GM21576 (cell line): ENCODE measurements around the gene SLC2A9.
A peak's percentile ranks its signal among the peaks of the same experiment; 100 is the strongest.

Source experiments
- ATAC-seq: cut with Tn5 transposase; IDR thresholded peaks from one replicate; pipeline ENCODE4 v1.9.1; 2021; ENCODE audit warnings: mild to moderate bottlenecking, moderate library complexity; ENCODE audit not compliant: unreplicated experiment

Gene SLC2A9

GRCh38 chr4:10022346-10023049 is 1.2 kb upstream of the SLC2A9 start:
- ATAC-seq: no peak

DNA sequence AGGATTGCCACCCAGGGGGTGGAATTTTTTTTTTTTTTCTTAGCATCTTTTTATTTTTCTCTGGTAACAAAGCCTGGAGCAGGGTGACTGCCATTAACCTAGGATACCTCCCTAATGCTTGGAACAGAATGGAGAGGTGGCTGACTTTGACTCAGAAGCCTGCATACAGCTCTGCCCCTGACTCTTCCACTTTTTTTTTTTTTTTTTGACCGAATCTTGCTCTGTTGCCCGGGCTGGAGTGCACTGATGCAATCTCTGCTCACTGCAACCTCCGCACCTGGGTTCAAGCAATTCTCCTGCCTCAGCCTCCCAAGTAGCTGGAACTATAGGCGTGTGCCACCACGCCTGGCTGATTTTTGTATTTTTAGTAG is 341 bp upstream of the SLC2A9 start:
- no peak for ATAC-seq

- no peak for ATAC-seq
Observed at GRCh38 chr4:10020106-10020505, 1.2 kb downstream of the SLC2A9 start.

GRCh38 chr4:10019521-10020051 is 1.7 kb downstream of the SLC2A9 start:
- no peak for ATAC-seq

GRCh38 chr4:10018818-10019461 is 2.4 kb downstream of the SLC2A9 start:
- ATAC-seq: peak; percentile 93

GRCh38 chr4:10017037-10017893 is 4.0 kb downstream of the SLC2A9 start:
- ATAC-seq: no peak

DNA sequence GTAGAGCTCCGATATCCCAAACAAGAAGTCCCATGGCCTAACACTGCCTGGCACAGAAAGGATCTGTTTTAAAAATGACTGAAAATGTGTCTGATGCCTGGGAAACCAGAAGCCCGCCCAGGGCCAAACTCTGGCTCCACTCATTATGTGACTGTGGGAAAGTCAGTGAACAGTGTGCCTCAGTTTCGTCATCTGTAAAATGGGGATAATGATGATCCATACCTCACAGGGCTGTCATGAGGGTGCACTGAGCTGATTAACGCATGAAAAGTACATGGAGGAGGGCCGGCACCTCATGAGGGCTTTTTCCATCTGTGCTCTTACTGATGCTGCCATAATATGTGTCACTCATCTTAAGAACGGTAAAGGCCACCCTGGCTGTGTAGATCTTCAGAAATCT is 5.1 kb downstream of the SLC2A9 start:
- ATAC-seq: no peak

GRCh38 chr4:10015140-10015753 is 6.0 kb downstream of the SLC2A9 start:
- no peak for ATAC-seq

DNA sequence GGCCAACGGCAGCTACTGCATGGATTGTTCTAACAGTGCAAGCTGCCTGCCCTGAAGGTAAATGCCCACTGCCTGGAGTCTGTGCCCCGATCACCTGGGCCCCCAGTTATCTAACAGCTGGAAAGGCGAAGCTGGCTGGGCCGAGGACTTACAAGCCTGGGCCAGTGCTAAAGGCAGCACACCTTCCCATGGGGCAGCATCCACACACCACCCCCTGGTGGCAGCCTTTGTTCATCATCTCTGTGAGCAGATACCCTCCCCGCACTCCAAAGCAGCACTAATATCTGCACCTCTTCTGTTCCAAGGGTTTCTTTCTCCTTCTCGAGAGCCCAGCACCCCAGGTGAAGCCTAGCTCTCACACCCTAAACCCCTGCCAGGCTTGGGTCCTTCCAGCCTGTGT is 7.6 kb downstream of the SLC2A9 start:
- ATAC-seq: peak; percentile 58

- ATAC-seq: no peak
Observed at GRCh38 chr4:10011885-10012284, 9.4 kb downstream of the SLC2A9 start.

- no peak for ATAC-seq
Observed at GRCh38 chr4:10011277-10011676, 10.0 kb downstream of the SLC2A9 start.

DNA sequence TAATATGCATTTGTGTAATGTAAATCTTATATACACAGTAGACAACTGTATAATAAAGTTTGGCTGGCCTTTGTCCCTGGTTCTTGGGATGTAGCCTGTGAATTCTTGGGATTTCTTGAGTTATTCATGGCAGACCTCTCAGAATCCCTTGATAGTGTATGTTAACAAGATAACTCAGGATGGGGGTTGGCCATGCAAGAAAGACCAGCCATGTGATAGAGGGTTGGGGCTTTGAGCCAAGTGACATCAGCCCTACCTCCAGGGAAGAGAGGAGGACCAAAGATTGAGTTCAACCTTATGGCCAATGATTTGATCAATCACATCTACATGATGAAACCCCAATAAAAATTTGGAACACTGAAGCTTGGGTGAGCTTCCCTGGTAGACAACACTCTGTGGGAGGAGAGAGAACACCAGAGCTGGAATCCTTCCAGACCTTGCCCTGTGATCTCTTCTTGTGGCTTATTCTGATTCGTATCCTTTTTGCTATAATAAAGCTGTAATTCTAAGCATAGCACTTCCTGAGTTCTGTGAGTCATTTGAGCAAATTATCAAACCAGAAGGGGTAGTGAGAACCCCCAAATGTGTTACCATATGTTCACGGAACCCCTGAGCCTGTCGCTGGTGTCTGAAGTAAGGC is 11.3 kb downstream of the SLC2A9 start:
- ATAC-seq: no peak

GRCh38 chr4:10008609-10009005 is 12.7 kb downstream of the SLC2A9 start:
- ATAC-seq: no peak

DNA sequence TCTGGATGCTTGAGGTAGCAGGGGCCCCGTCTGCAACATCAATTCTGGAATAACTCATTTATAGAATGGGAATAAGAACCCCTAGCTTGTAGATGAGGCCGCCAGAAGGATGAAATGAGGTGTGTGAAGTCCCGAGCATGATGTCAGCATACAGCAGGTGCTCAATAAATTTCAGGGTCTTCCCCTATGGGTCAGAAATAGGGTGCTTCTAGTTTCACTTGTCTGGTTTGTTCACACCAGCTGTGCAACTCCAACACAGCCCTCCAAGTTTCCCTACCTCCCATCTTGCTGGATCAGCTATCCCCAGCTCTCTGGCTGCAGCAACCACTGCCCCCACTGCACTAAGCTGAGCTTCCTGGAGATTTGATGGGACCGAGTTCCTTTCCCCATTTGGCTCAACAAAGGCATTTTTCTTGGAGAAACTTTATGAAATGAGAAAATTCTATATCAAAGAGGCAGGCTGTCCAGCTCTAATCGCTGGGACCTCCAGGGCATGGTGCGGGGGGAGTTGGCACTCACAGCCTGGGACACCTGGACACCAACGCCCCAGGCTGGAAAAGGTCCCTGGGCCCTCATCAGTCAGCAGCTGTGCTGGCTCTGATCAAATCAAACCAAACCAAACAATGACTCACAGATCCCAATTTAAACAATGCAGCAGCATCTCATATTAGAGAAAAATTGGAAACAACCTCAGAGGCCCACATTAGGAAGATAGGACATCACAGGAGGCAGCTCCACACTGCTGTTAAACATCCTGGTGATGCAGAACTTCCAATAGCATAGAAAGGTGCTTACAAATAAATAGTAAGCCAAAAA is 13.3 kb downstream of the SLC2A9 start:
- peak; percentile 38 for ATAC-seq

DNA sequence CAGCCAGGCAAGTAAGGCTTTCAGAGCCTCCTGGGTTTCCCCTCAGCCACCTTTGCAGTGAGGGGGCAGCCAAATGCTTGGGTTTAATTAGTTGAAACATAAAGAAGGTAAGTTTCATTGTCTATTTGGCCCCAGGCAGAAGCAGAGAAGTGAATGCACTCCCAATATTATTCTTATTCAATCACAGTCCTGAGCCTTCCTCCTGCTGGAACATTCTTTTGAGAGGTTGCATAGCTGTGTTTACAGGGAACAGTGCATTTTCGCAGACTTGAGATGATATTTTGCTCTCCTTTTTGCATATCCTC is 13.9 kb downstream of the SLC2A9 start:
- ATAC-seq: peak; percentile 45

DNA sequence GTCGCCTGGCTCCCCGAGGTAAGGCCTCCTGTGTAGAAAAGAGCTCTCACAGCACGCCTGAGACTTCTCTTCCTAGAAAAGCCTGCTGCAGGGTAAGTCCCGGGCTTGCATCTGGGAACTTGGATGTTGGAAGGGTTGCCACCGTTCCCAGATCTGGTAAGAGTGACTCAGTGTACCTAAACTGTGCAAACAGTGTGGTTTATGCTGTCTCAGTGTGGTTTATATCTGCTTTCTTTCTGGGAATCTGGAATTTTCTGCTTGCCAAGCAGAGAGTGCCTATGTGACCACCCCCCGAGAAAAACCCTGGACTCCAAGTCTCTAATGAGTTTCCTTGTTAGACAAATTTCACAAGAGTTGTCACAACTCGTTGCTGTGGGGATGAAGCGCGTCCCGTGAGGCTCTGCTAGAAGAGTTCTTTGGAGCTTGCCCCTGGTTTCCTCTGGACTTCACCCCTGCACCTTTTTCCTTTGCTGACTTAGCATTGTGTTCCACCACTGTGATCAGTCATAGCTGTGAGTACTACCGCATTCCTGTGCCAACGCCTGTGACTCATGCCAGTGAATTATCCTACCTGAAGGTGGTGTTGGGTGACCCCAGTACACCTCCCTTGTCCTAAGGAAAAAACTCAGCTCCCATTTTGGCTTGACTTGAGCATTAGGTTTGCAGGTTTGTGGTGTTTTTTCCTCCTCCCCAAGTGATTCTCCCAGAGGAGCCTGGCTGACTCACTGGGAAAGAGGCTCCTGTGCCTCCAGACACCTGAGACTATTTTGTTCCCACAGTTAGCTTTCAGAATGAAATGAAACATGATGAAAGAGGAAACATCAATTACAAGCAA is 14.5 kb downstream of the SLC2A9 start:
- ATAC-seq: peak; percentile 13

- ATAC-seq: peak; percentile 32
Observed at GRCh38 chr4:10006231-10006600, 15.1 kb downstream of the SLC2A9 start.

DNA sequence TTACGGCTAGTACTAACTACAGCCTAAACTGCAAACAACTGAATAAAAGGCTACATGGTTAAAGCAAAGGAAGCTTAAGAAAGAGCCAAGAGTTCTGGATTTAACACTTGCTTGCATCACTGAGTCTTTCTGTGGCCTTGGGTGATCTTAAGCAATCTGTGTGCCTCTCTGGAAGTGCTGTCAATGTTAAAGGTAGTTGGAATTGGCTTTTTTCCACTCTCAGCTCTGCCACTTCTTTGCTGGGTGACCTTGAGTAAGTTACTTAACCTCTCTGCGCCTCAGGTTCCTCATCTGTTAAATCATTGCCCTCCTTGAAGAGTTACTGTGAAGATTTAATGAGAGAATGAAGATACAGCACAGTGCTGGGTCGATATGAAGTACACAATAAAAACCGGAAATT is 15.7 kb downstream of the SLC2A9 start:
- no peak for ATAC-seq

- peak; percentile 31 for ATAC-seq
Observed at GRCh38 chr4:10003666-10004065, 17.6 kb downstream of the SLC2A9 start.
